Tibial artery (tissue), 4 donors: ENCODE data around the gene RBM27.

Experiments used
- DNase-seq, 2 donors: peaks; one replicate each; pipeline ENCODE4 v3.0.0-alpha.2; 2019
- H3K27ac ChIP-seq, 2 donors: fragments of 200-600 bp; sonication (generic) in 1 of 2; 1 replicate in 1 of 2; 2 replicates in 1 of 2; pipeline ENCODE4 v1.5.1; 2018 to 2019; ENCODE audit warnings: mild to moderate bottlenecking in 1 of 2
- H3K27me3 ChIP-seq, 2 donors: fragments of 200-600 bp; sonication (generic) in 1 of 2; one replicate each; pipeline versions ENCODE4 v1.5.1 to v1.6.0; 2016 to 2019
- H3K36me3 ChIP-seq, 3 donors: fragments of 200-600 bp; sonication (generic) in 2 of 3; one replicate each; pipeline ENCODE4 v1.5.1; 2016 to 2019; ENCODE audit warnings: mild to moderate bottlenecking in 2 of 3
- H3K4me1 ChIP-seq, 4 donors: fragments of 200-600 bp; sonication (generic) in 2 of 4; 1 replicate in 3 of 4; 2 replicates in 1 of 4; pipeline ENCODE4 v1.5.1; 2016 to 2019
- H3K4me3 ChIP-seq, 2 donors: fragments of 200-600 bp; sonication (generic) in 1 of 2; 1 replicate in 1 of 2; 2 replicates in 1 of 2; pipeline ENCODE4 v1.5.1; 2018 to 2019; ENCODE audit warnings: mild to moderate bottlenecking in 2 of 2
- H3K9me3 ChIP-seq, 3 donors: fragments of 200-600 bp; sonication (generic) in 1 of 3; one replicate each; pipeline ENCODE4 v1.5.1; 2016 to 2019
- CTCF ChIP-seq, 2 experiments: fragments of 200-600 bp in 1 of 2; fragments of 450-650 bp in 1 of 2; IDR thresholded peaks; one replicate each; pipeline ENCODE4 v1.5.1; 2017 to 2019; ENCODE audit warnings: antibody characterized with exemption in 2 of 2, mild to moderate bottlenecking in 1 of 2, moderate library complexity in 1 of 2
- intact Hi-C: fragments of 100-400 bp; cut with DNase I; formaldehyde crosslinking; loops from one replicate; pipeline ENCODE4 v1.15.0; 2023; ENCODE audit warnings: low total_unique reads

The RBM27 gene

GRCh38 chr5:146203011-146203871, at the start of gene RBM27:
Gene RBM27 (plus strand): TSS chr5:146203605. CDS start chr5:146203766, 161 bp downstream.
- peak in 1 of 2 experiments; percentile 40 for TF ChIP-seq CTCF (IDR thresholded peaks at IDR 0.05)
- H3K9me3 ChIP-seq, result no peaks in the 10 kb centered on the region
- peaks cover 0 to 40% (median 24%) of the 10 kb centered on the region in 4 donors for H3K4me1 ChIP-seq
- H3K4me3 ChIP-seq, result peak within 1 kb of the TSS; percentile 84 to 92
- H3K27me3 ChIP-seq, result no peaks in the 10 kb centered on the region
- peak within 1 kb of the TSS; percentile 92 to 93 for H3K27ac ChIP-seq
- peak; percentile 97 to 99 for DNase-seq
- H3K36me3 ChIP-seq, result no peaks in the 10 kb centered on the region
- intact Hi-C loops, result loop anchor here (2.0 kb wide), 1 partner anchor 20 kb away; the partner anchor contains the start of gene LARS1

- Histone ChIP-seq H3K27me3 (no peaks in the 10 kb centered on the region), H3K9me3 (no peaks in the 10 kb centered on the region), H3K36me3 (peaks cover 79 to 96% (median 86%) of the 10 kb centered on the region in 3 donors), H3K4me1 (no peaks in the 10 kb centered on the region), H3K4me3 (no peak overlapping the region), H3K27ac (no peak overlapping the region)
- no peak for TF ChIP-seq CTCF (IDR thresholded peaks at IDR 0.05)
- intact Hi-C loops, result no loop called here
- no peak for DNase-seq
These were observed 45.1 kb upstream of the RBM27 start for GRCh38 chr5:146158255-146158654.

- Histone ChIP-seq H3K36me3 (peaks cover 81 to 98% (median 93%) of the 10 kb centered on the region in 3 donors), H3K4me1 (no peaks in the 10 kb centered on the region), H3K4me3 (no peak overlapping the region), H3K9me3 (no peaks in the 10 kb centered on the region), H3K27ac (no peak overlapping the region), H3K27me3 (no peaks in the 10 kb centered on the region)
- intact Hi-C loops, result no loop called here
- DNase-seq, result no peak
- TF ChIP-seq CTCF (IDR thresholded peaks at IDR 0.05), result no peak
These were observed 39.0 kb upstream of the RBM27 start for GRCh38 chr5:146164382-146164781.

- Histone ChIP-seq H3K27ac (no peak overlapping the region), H3K36me3 (peaks cover 82 to 98% (median 93%) of the 10 kb centered on the region in 3 donors), H3K27me3 (no peaks in the 10 kb centered on the region), H3K4me1 (no peaks in the 10 kb centered on the region), H3K9me3 (no peaks in the 10 kb centered on the region), H3K4me3 (no peak overlapping the region)
- no peak for TF ChIP-seq CTCF (IDR thresholded peaks at IDR 0.05)
- intact Hi-C loops, result no loop called here
- DNase-seq, result no peak
These were observed 37.9 kb upstream of the RBM27 start for GRCh38 chr5:146165460-146165859.

GRCh38 chr5:146165903-146166302, 37.5 kb upstream of the RBM27 start:
- Histone ChIP-seq H3K9me3 (no peaks in the 10 kb centered on the region), H3K27me3 (no peaks in the 10 kb centered on the region), H3K36me3 (peaks cover 82 to 99% (median 93%) of the 10 kb centered on the region in 3 donors), H3K4me1 (no peaks in the 10 kb centered on the region), H3K27ac (no peak overlapping the region), H3K4me3 (no peak overlapping the region)
- no peak for DNase-seq
- no peak for TF ChIP-seq CTCF (IDR thresholded peaks at IDR 0.05)
- intact Hi-C loops, result no loop called here
